Keratinocyte (primary cell): Measurements from ENCODE around the gene HSPA4L. TPM values are rescaled to one million over a fixed set of nuclear protein-coding genes. Genes with fewer than 3 reads are reported as not detected.
A peak's percentile ranks its signal among the peaks of the same experiment; 100 is the strongest.

Experiments used
- DNase-seq: peaks from one replicate; pipeline ENCODE4 v3.0.0-alpha.2; 2011; ENCODE audit warnings: low read depth, missing footprints, low spot score
- FAIRE-seq: peaks from 2 replicates; lab custom pipeline; 2011; peaks lifted over from hg19 to GRCh38; lab: Jason Lieb, UNC
- H2AFZ ChIP-seq: 2 replicates; pipeline ENCODE4 v1.6.0; 2012; ENCODE audit warnings: low read length, control low read depth, inconsistent platforms; ENCODE audit not compliant: control insufficient read depth
- H3K27ac ChIP-seq: 2 replicates; pipeline ENCODE4 v1.5.1; 2011; ENCODE audit warnings: low read length; ENCODE audit not compliant: control insufficient read depth, insufficient read depth
- H3K27me3 ChIP-seq: 3 replicates; pipeline ENCODE4 v1.6.0; 2011; ENCODE audit warnings: low read length; ENCODE audit not compliant: control insufficient read depth, insufficient read depth; ENCODE audit errors: extremely low read depth
- H3K36me3 ChIP-seq, 2 experiments: 2 replicates in 1 of 2; 3 replicates in 1 of 2; pipeline ENCODE4 v1.5.1; 2011; ENCODE audit warnings: low read length in 2 of 2, mild to moderate bottlenecking in 1 of 2; ENCODE audit not compliant: control insufficient read depth in 2 of 2, insufficient read depth in 2 of 2; ENCODE audit errors: extremely low read depth in 1 of 2
- H3K4me1 ChIP-seq: 3 replicates; pipeline ENCODE4 v1.5.1; 2011; ENCODE audit warnings: low read length; ENCODE audit not compliant: control insufficient read depth, insufficient read depth; ENCODE audit errors: extremely low read depth
- H3K4me2 ChIP-seq: 3 replicates; pipeline ENCODE4 v1.6.0; 2011; ENCODE audit warnings: low read depth, low read length; ENCODE audit not compliant: control insufficient read depth, insufficient read depth; ENCODE audit errors: extremely low read depth
- H3K4me3 ChIP-seq, 3 experiments: fragments of 200-600 bp in 1 of 3; sonication (generic) in 1 of 3; 2 replicates in 2 of 3; 3 replicates in 1 of 3; pipeline ENCODE4 v1.5.1; 2011 to 2016; ENCODE audit warnings: low read length in 3 of 3, mild to moderate bottlenecking in 3 of 3, control low read depth in 2 of 3, inconsistent platforms in 1 of 3, low read depth in 1 of 3, mixed read lengths in 1 of 3, mixed run types in 1 of 3, moderate library complexity in 1 of 3; ENCODE audit not compliant: control insufficient read depth in 2 of 3, insufficient read depth in 2 of 3; ENCODE audit errors: extremely low read depth in 1 of 3
- H3K79me2 ChIP-seq: 2 replicates; pipeline ENCODE4 v1.6.0; 2012; ENCODE audit warnings: low read length; ENCODE audit not compliant: control insufficient read depth, insufficient read depth
- H3K9ac ChIP-seq: 3 replicates; pipeline ENCODE4 v1.6.0; 2011; ENCODE audit warnings: low read length; ENCODE audit not compliant: control insufficient read depth, insufficient read depth; ENCODE audit errors: extremely low read depth
- H3K9me1 ChIP-seq: 3 replicates; pipeline ENCODE4 v1.6.0; 2011; ENCODE audit warnings: low read length; ENCODE audit not compliant: control insufficient read depth, insufficient read depth; ENCODE audit errors: extremely low read depth
- H3K9me3 ChIP-seq: 2 replicates; pipeline ENCODE4 v1.5.1; 2012; ENCODE audit warnings: low read depth, low read length; ENCODE audit not compliant: control insufficient read depth
- H4K20me1 ChIP-seq: 3 replicates; pipeline ENCODE4 v1.6.0; 2011; ENCODE audit warnings: low read length; ENCODE audit not compliant: control insufficient read depth, insufficient read depth; ENCODE audit errors: extremely low read depth
- CTCF ChIP-seq, 3 experiments: IDR thresholded peaks in 1 of 3; conservative IDR thresholded peaks in 1 of 3; optimal IDR thresholded peaks in 1 of 3; 2 replicates in 2 of 3; 3 replicates in 1 of 3; pipeline versions ENCODE3 to v1.5.1; 2011; ENCODE audit warnings: low read length in 3 of 3, mild to moderate bottlenecking in 3 of 3, moderate library complexity in 2 of 3, control low read depth in 1 of 3, inconsistent platforms in 1 of 3; ENCODE audit not compliant: insufficient read depth in 2 of 3; ENCODE audit errors: extremely low read depth in 1 of 3
- EZH2 ChIP-seq: IDR thresholded peaks from one replicate; pipeline ENCODE4 v1.6.1; 2012; ENCODE audit warnings: inconsistent platforms, mild to moderate bottlenecking, low read length, moderate library complexity
- dilution Hi-C: fragments of 300-500 bp; cut with MboI; formaldehyde crosslinking; loops from one replicate; pipeline ENCODE4 v1.7.0; 2020; ENCODE audit warnings: low sequenced_read_pairs; ENCODE audit not compliant: extremely low pct_ligation_motif_present
- polyA plus RNA-seq, 5 experiments: library from polyadenylated mRNA; depleted of rRNA in 3 of 5; stranded (reverse) in 3 of 5; stranded (forward) in 1 of 5; unstranded in 1 of 5; fragments of >200 nt; gene quantifications; 1 replicate in 1 of 5; 2 replicates in 3 of 5; 3 replicates in 1 of 5; pipeline versions ENCODE4 v1.2.1 to v1.2.3, GENCODE V29; 2011 to 2012; ENCODE audit warnings: missing spikeins in 2 of 5, low read depth in 1 of 5, low replicate concordance in 1 of 5

Gene HSPA4L
- polyA plus RNA-seq, 1 donor (not counting 4 experiments of a cell fraction or from before 2014, with no cell fraction given), result 25.4 TPM

- no peak overlapping the region for H3K4me3 ChIP-seq
- H3K4me2 ChIP-seq, result no peak overlapping the region
- H2AFZ ChIP-seq, result peak overlapping the region; percentile 39
- DNase-seq, result no peak
- no peak for FAIRE-seq
- H3K36me3 ChIP-seq, result peaks cover 0 to 17% of the 10 kb centered on the region in 2 experiments
- peaks cover 5% of the 10 kb centered on the region for H3K79me2 ChIP-seq
- no peak overlapping the region for H3K9ac ChIP-seq
- H3K27ac ChIP-seq, result no peak overlapping the region
- H3K4me1 ChIP-seq, result no peaks in the 10 kb centered on the region
- H3K9me1 ChIP-seq, result no peaks in the 10 kb centered on the region
- dilution Hi-C loops, result no loop called here
- H3K27me3 ChIP-seq, result no peaks in the 10 kb centered on the region
- no peaks in the 10 kb centered on the region for H4K20me1 ChIP-seq
- no peak for TF ChIP-seq CTCF (optimal IDR thresholded peaks at IDR 0.05 in 1 of 3, IDR thresholded peaks at IDR 0.05 in 1 of 3, conservative IDR thresholded peaks at IDR 0.05 in 1 of 3; ENCODE audit: extremely low read depth in 1 of 3, insufficient read depth in 2 of 3, low read length in 3 of 3)
- no peak for TF ChIP-seq EZH2
- no peaks in the 10 kb centered on the region for H3K9me3 ChIP-seq
Observed at GRCh38 chr4:127889903-127890302, 107.8 kb downstream of the HSPA4L start.

Other genes starting within 250 kb of the HSPA4L start
- gene INTU, start 149.4 kb upstream of the HSPA4L start, polyA plus RNA-seq, result 1.8 to 7.0 TPM (median 5.0 TPM) in 3 replicates
- 0.06 TPM in 1 of 3 replicates, not detected in the others for gene SLC25A31, start 51.9 kb upstream of the HSPA4L start, polyA plus RNA-seq
- gene PLK4, start 98.6 kb downstream of the HSPA4L start, polyA plus RNA-seq, result 5.7 to 21.4 TPM (median 9.9 TPM) in 3 replicates
- 14.1 to 19.0 TPM (median 15.6 TPM) in 3 replicates for gene MFSD8, start 182.9 kb downstream of the HSPA4L start, polyA plus RNA-seq
- gene ABHD18, start 183.1 kb downstream of the HSPA4L start, polyA plus RNA-seq, result 2.5 to 4.6 TPM (median 2.7 TPM) in 3 replicates